HEK293 (cell line): ENCODE measurements around the gene LTN1.

Experiments used
- CTCF ChIA-PET: fragments of 350-600 bp; formaldehyde crosslinking; extraction: SDS; loops from one replicate; lab custom pipeline; 2021; ENCODE audit warnings: antibody characterized with exemption; lab: Yijun Ruan, JAX
- POLR2A ChIA-PET: fragments of 300-600 bp; formaldehyde crosslinking; extraction: SDS; loops from one replicate; lab custom pipeline; 2020; ENCODE audit warnings: antibody characterized with exemption, inconsistent platforms; lab: Yijun Ruan, JAX
- H3K27ac ChIP-seq: fragments of 200-500 bp; sonication (Bioruptor generic); 2 replicates; pipeline ENCODE4 v1.5.1; 2014; ENCODE audit warnings: low read depth, low read length, control low read depth, inconsistent platforms; ENCODE audit errors: extremely low read depth
- H3K36me3 ChIP-seq, 2 experiments: fragments of 200-500 bp in 1 of 2; sonication (Bioruptor generic) in 1 of 2; 1 replicate in 1 of 2; 2 replicates in 1 of 2; pipeline ENCODE4 v1.5.1; 2014 to 2017; ENCODE audit warnings: inconsistent platforms in 2 of 2, low read length in 2 of 2; ENCODE audit not compliant: control insufficient read depth in 2 of 2, insufficient read depth in 1 of 2
- H3K4me1 ChIP-seq: fragments of 200-500 bp; sonication (Bioruptor generic); 2 replicates; pipeline ENCODE4 v1.5.1; 2014; ENCODE audit warnings: mild to moderate bottlenecking, low read length, inconsistent platforms; ENCODE audit not compliant: control insufficient read depth, insufficient read depth
- H3K4me3 ChIP-seq: 2 replicates; pipeline ENCODE4 v1.5.1; 2011; ENCODE audit warnings: low read depth, mild to moderate bottlenecking, control low read depth, low read length, moderate library complexity
- H3K9me3 ChIP-seq: fragments of 200-500 bp; sonication (Bioruptor generic); 2 replicates; pipeline ENCODE4 v1.5.1; 2014; ENCODE audit warnings: low read depth, low read length, inconsistent platforms; ENCODE audit not compliant: control insufficient read depth, insufficient read depth
- KLF16 ChIP-seq: fragments of 450-650 bp; formaldehyde crosslinking; IDR thresholded peaks from 2 replicates; pipeline ENCODE4 v1.5.1; 2017; ENCODE audit warnings: missing biosample characterization, missing genetic modification characterization
- PATZ1 ChIP-seq: fragments of 450-650 bp; formaldehyde crosslinking; IDR thresholded peaks from 2 replicates; pipeline ENCODE4 v1.5.1; 2016; ENCODE audit warnings: missing biosample characterization, missing genetic modification characterization
- REST ChIP-seq: fragments of 450-650 bp; formaldehyde crosslinking; IDR thresholded peaks from 2 replicates; pipeline ENCODE4 v1.5.1; 2016; ENCODE audit warnings: missing biosample characterization, missing genetic modification characterization
- YY1 ChIP-seq: fragments of 450-650 bp; formaldehyde crosslinking; IDR thresholded peaks from 2 replicates; pipeline ENCODE4 v1.5.1; 2018; ENCODE audit warnings: missing biosample characterization, missing genetic modification characterization
- ZNF10 ChIP-seq: fragments of 450-650 bp; formaldehyde crosslinking; IDR thresholded peaks from 2 replicates; pipeline ENCODE4 v1.5.1; 2017; ENCODE audit warnings: missing biosample characterization, missing genetic modification characterization
- ZNF146 ChIP-seq: fragments of 450-650 bp; formaldehyde crosslinking; IDR thresholded peaks from 2 replicates; pipeline ENCODE4 v1.5.1; 2016; ENCODE audit warnings: missing biosample characterization, missing genetic modification characterization
- ZNF184 ChIP-seq: fragments of 450-650 bp; IDR thresholded peaks from 2 replicates; pipeline ENCODE4 v1.5.1; 2018; ENCODE audit warnings: missing biosample characterization, mild to moderate bottlenecking, missing genetic modification characterization
- ZNF274 ChIP-seq, 2 experiments: fragments of 200-500 bp in 1 of 2; fragments of 450-650 bp in 1 of 2; sonication (Bioruptor generic) in 1 of 2; formaldehyde crosslinking in 1 of 2; IDR thresholded peaks; 2 replicates each; pipeline versions ENCODE4 v1.5.1 to v1.6.1; 2014 to 2016; ENCODE audit warnings: borderline replicate concordance in 1 of 2, inconsistent platforms in 1 of 2, low read length in 1 of 2, missing biosample characterization in 1 of 2, missing genetic modification characterization in 1 of 2
- ZNF311 ChIP-seq: fragments of 450-650 bp; formaldehyde crosslinking; IDR thresholded peaks from 2 replicates; pipeline ENCODE4 v1.5.1; 2017; ENCODE audit warnings: missing biosample characterization, missing genetic modification characterization, borderline replicate concordance
- ZNF529 ChIP-seq: fragments of 450-650 bp; formaldehyde crosslinking; IDR thresholded peaks from 2 replicates; pipeline ENCODE4 v1.5.1; 2017; ENCODE audit warnings: missing genetic modification characterization, missing biosample characterization; ENCODE audit not compliant: insufficient replicate concordance
- ZNF580 ChIP-seq: fragments of 450-650 bp; formaldehyde crosslinking; IDR thresholded peaks from 2 replicates; pipeline ENCODE4 v1.5.1; 2016; ENCODE audit warnings: missing biosample characterization, missing genetic modification characterization
- ZNF830 ChIP-seq: fragments of 450-650 bp; IDR thresholded peaks from 2 replicates; pipeline ENCODE4 v1.5.0; 2018; ENCODE audit warnings: missing biosample characterization, missing genetic modification characterization, low read depth, mild to moderate bottlenecking, moderate library complexity
- ZSCAN5A ChIP-seq: fragments of 450-650 bp; formaldehyde crosslinking; IDR thresholded peaks from 2 replicates; pipeline ENCODE4 v1.5.1; 2016; ENCODE audit warnings: missing biosample characterization, missing genetic modification characterization

Gene LTN1

GRCh38 chr21:29007810-29008209 is 15.1 kb upstream of the LTN1 start (continued):
- TF ChIP-seq REST (tag by site-specific recombination) = no peak

GRCh38 chr21:29007135-29007534 is 14.5 kb upstream of the LTN1 start:
- Histone ChIP-seq H3K4me3 (no peak overlapping the region), H3K27ac (no peak overlapping the region), H3K4me1 (no peaks in the 10 kb centered on the region; the same call in 1 of the 2 replicates), H3K36me3 (peaks cover 0 to 23% of the 10 kb centered on the region in 2 experiments; a peak in 2 of 3 replicates), H3K9me3 (no peaks in the 10 kb centered on the region)
- ChIA-PET POLR2A (interaction anchor here (0.6 kb wide), 1 partner anchor 88 kb away, joined by 7 read pairs; no protein-coding TSS in a partner anchor), CTCF (no interaction called here)
- TF ChIP-seq YY1 (tag by site-specific recombination) = no peak
- 0 out of 2 replicates have a peak, but pooled peaks have one; percentile 48 for TF ChIP-seq ZNF10 (tag by site-specific recombination)

DNA sequence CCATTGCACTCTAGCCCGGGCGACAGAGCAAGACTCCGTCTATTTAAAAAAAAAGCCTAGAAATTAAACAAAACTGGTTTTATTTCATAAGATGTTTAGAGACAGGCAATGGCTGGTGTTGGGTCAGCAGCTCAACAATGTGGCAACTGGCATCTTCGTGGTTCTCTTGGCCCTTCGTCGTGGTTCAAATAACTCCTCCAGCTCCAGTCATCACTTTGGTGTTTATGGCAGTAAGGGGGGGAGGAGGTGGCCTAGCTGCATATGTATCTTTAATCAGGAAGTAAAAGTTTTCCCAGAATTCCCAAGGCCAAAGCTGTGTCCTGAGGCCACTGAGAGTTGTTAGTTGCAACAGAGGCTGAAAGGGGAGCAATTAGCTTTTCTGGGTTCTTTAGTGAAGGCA is 13.0 kb upstream of the LTN1 start:
- Histone ChIP-seq H3K36me3 (peaks cover 0 to 23% of the 10 kb centered on the region in 2 experiments; a peak in 2 of 3 replicates), H3K27ac (no peak overlapping the region), H3K9me3 (no peaks in the 10 kb centered on the region), H3K4me3 (no peak overlapping the region), H3K4me1 (no peaks in the 10 kb centered on the region; the same call in 1 of the 2 replicates)
- ChIA-PET CTCF (interaction anchor here (0.6 to 1.1 kb wide), 3 partner anchors 12 to 185 kb away, joined by 3 read pairs; no protein-coding TSS in a partner anchor), POLR2A (interaction anchor here (0.6 to 1.2 kb wide), 2 partner anchors 14 to 16 kb away, joined by 3 to 4 read pairs; partner anchors contain the start of gene RWDD2B)
- TF ChIP-seq KLF16 (tag by site-specific recombination) (no peak), ZNF274 (IDR thresholded peaks at IDR 0.05; ENCODE audit: low read length) (no peak), ZNF274 (tag by site-specific recombination; IDR thresholded peaks at IDR 0.05; ENCODE audit: borderline replicate concordance) (no peak), ZNF184 (tag by site-specific recombination) (no peak), ZNF580 (no peak), ZNF311 (tag by site-specific recombination) (no peak), ZNF529 (no peak), ZNF830 (no peak), ZNF146 (tag by site-specific recombination) (no peak), ZSCAN5A (tag by site-specific recombination) (no peak), PATZ1 (tag by site-specific recombination) (no peak)
